ENCODE measurements around the gene REV1. TPM values are rescaled to one million over a fixed set of nuclear protein-coding genes. Genes with fewer than 3 reads are reported as not detected.
"Not testable (repeated sequence)": the region's sequence is repeated elsewhere in the genome, so short reads cannot be mapped to it uniquely, and the experiment has no call there.

Gene REV1
- total RNA-seq, 1 donor from 2014 or later = 38.2 TPM

DNA sequence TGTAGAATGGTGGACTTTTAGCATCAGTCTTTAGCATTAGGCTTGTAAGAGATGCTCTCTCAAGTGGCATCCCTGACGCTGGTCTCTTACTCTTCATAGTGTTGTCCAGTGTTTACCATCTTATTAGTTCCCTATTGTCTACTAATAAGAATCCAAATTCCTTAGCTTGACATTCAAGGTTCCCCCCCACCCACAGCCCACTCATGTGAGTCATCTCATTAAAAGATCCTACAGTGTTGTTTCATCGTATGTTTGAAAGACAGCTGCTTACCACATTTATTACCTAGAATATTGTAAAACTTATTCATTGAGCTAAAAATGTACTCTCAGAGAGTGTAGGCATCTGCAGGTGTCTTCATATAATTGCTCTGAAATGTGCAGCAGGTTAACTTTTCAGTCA is 124.2 kb downstream of the REV1 start:
- no peak for FAIRE-seq
- TF ChIP-seq CTCF (IDR thresholded peaks at IDR 0.05; ENCODE audit: insufficient read depth, low read length, severe bottlenecking) = no peak
- Histone ChIP-seq H3K36me3 (ENCODE audit: control insufficient read depth, insufficient read depth, low read length) (peaks cover 15% of the 10 kb centered on the region), H3K27me3 (ENCODE audit: control insufficient read depth, insufficient read depth, low read length) (no peaks in the 10 kb centered on the region), H3K4me3 (ENCODE audit: low read depth, low read length) (no peak overlapping the region)
- no peak for DNase-seq (ENCODE audit: low read depth)

DNA sequence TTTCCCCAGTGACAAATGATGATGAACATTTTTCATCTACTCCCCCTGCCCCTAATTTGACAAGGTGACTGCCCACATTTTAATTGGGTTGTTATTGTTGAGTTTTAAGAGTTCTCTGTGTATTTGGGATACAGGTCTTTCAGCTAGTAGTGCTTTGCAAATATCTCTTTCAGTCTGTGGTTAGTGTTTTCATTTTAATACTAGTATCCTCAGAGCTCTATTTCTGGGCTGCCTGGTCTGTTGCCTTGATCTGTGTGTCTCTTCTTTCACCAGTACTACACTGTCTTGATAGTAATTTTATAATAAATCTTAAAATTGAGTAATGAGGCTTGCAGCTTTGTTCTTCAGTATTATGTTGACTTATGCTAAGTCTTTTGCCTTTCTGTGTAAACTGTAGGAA is 133.0 kb downstream of the REV1 start:
- DNase-seq (ENCODE audit: low read depth) = no peak
- peaks cover 2% of the 10 kb centered on the region for H3K36me3 ChIP-seq (ENCODE audit: control insufficient read depth, insufficient read depth, low read length)
- no peak for TF ChIP-seq CTCF (IDR thresholded peaks at IDR 0.05; ENCODE audit: insufficient read depth, low read length, severe bottlenecking)
- no peaks in the 10 kb centered on the region for H3K27me3 ChIP-seq (ENCODE audit: control insufficient read depth, insufficient read depth, low read length)
- no peak overlapping the region for H3K4me3 ChIP-seq (ENCODE audit: low read depth, low read length)
- no peak for FAIRE-seq

- not testable (repeated sequence) for H3K36me3 ChIP-seq (ENCODE audit: control insufficient read depth, insufficient read depth, low read length); FAIRE-seq; H3K4me3 ChIP-seq (ENCODE audit: low read depth, low read length); DNase-seq (ENCODE audit: low read depth); H3K27me3 ChIP-seq (ENCODE audit: control insufficient read depth, insufficient read depth, low read length)
These were observed 135.0 kb downstream of the REV1 start for GRCh38 chr2:99354825-99355224.

DNA sequence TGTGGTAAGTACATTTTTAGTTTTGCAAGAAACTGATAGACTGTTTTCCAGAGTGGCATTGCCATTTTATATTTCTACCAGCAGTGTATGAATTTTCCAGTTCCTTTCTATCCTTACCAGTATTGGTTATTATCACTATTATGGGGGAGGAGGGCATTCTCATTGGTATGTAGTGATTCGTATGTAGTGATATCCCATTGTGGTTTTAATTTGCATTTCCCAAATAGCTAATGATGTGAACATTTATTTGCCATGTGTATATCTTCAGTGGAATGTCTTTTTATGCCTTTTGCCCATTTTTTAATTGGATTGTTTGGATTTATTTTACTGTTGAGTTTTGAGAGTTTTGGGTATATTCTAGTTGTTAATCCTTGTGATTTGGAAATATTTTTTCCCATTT is 135.7 kb downstream of the REV1 start:
- TF ChIP-seq CTCF (IDR thresholded peaks at IDR 0.05; ENCODE audit: insufficient read depth, low read length, severe bottlenecking) = no peak
- FAIRE-seq = no peak
- Histone ChIP-seq H3K36me3 (ENCODE audit: control insufficient read depth, insufficient read depth, low read length) (no peaks in the 10 kb centered on the region), H3K4me3 (ENCODE audit: low read depth, low read length) (no peak overlapping the region), H3K27me3 (ENCODE audit: control insufficient read depth, insufficient read depth, low read length) (no peaks in the 10 kb centered on the region)
- DNase-seq (ENCODE audit: low read depth) = peak; percentile 12

Other genes with a start within 250 kb of the REV1 start
- not detected in 2 replicates for gene LYG2, start 234.4 kb downstream of the REV1 start, total RNA-seq
- gene LYG1, start 188.8 kb downstream of the REV1 start, total RNA-seq = 0.26 and 0.77 TPM in 2 replicates
- gene TXNDC9, start 153.7 kb downstream of the REV1 start, total RNA-seq = 53.6 and 58.2 TPM in 2 replicates
- 21.3 and 23.9 TPM in 2 replicates for gene EIF5B, start 152.6 kb downstream of the REV1 start, total RNA-seq

Measured in bronchial epithelial cell (primary cell).